HCT116 (cell line): Measurements from ENCODE around the gene AGAP2. TPM values are rescaled to one million over a fixed set of nuclear protein-coding genes. Genes with fewer than 3 reads are reported as not detected.
A peak's percentile ranks its signal among the peaks of the same experiment; 100 is the strongest.

Experiments used
- ATAC-seq: fragments of 200-7000 bp; cut with Tn5 transposase; 2 replicates; pipeline ENCODE4 v1.9.1; 2020; ENCODE audit warnings: mild to moderate bottlenecking, moderate library complexity
- BruUV-seq: library from RNA; stranded (reverse); fragments of 400-500 nt; replicated peaks from 2 replicates; lab custom pipeline; 2021; lab: Mats Ljungman, UMichigan
- CTCF ChIA-PET: fragments of 300-600 bp; sonication (Branson Sonifier 250); formaldehyde crosslinking; loops from one replicate; lab custom pipeline; 2021; ENCODE audit warnings: antibody characterized with exemption; lab: Charles Lee
- POLR2A ChIA-PET: fragments of 300-600, 350-600 bp; sonication (Branson Sonifier 250); formaldehyde crosslinking; loops from one replicate; lab custom pipeline; 2021; ENCODE audit warnings: antibody characterized with exemption; lab: Charles Lee
- RAD21 ChIA-PET, 2 experiments: fragments of 300-600 bp; sonication (Branson Sonifier 250); formaldehyde crosslinking; loops; one replicate each; lab custom pipeline; 2023; ENCODE audit warnings: low total read pairs in 2 of 2; ENCODE audit not compliant: uncharacterized antibody in 2 of 2, unreplicated experiment in 2 of 2, low non-redundant PET in 1 of 2; lab: Charles Lee
- DNase-seq: peaks from one replicate; pipeline ENCODE4 v3.0.0-alpha.2; 2010; ENCODE audit warnings: low read depth, low spot score
- H2AFZ ChIP-seq: fragments of 200-600 bp; shearing (Covaris generic), sonication (generic); 2 replicates; pipeline ENCODE4 v1.6.1; 2017; ENCODE audit warnings: low read depth, mixed run types, mixed read lengths, antibody characterized with exemption, low read length; ENCODE audit not compliant: poor library complexity, severe bottlenecking
- H3K27ac ChIP-seq: 2 replicates; pipeline ENCODE4 v1.5.1; 2012; ENCODE audit warnings: low read depth, low read length
- H3K27me3 ChIP-seq: fragments of 200-600 bp; sonication (generic); 2 replicates; pipeline ENCODE4 v1.6.1; 2016; ENCODE audit warnings: mixed run types, low read length, mixed read lengths; ENCODE audit not compliant: insufficient read depth
- H3K36me3 ChIP-seq, 2 experiments: fragments of 200-500 bp in 1 of 2; fragments of 200-600 bp in 1 of 2; sonication (Bioruptor generic) in 1 of 2; sonication (generic) in 1 of 2; 2 replicates each; pipeline versions ENCODE4 v1.5.1 to v1.6.1; 2014 to 2016; ENCODE audit warnings: low read length in 2 of 2, inconsistent platforms in 1 of 2, mixed read lengths in 1 of 2, mixed run types in 1 of 2; ENCODE audit not compliant: insufficient read depth in 2 of 2, control insufficient read depth in 1 of 2
- H3K4me1 ChIP-seq, 2 experiments: fragments of 200-600 bp in 1 of 2; sonication (generic) in 1 of 2; 2 replicates each; pipeline versions ENCODE4 v1.5.1 to v1.6.1; 2012 to 2017; ENCODE audit warnings: low read length in 2 of 2, inconsistent platforms in 1 of 2, mild to moderate bottlenecking in 1 of 2, mixed read lengths in 1 of 2, mixed run types in 1 of 2, moderate library complexity in 1 of 2; ENCODE audit not compliant: insufficient read depth in 2 of 2, control insufficient read depth in 1 of 2
- H3K4me2 ChIP-seq: fragments of 200-600 bp; sonication (generic); 2 replicates; pipeline ENCODE4 v1.6.1; 2017; ENCODE audit warnings: mixed run types, low read length, mixed read lengths
- H3K4me3 ChIP-seq, 2 experiments: fragments of 200-600 bp in 1 of 2; sonication (generic) in 1 of 2; replicated peaks in 1 of 2; 2 replicates each; pipeline ENCODE4 v1.5.1; 2011 to 2016; ENCODE audit warnings: low read length in 2 of 2, control low read depth in 1 of 2, low read depth in 1 of 2, mild to moderate bottlenecking in 1 of 2, mixed read lengths in 1 of 2, mixed run types in 1 of 2
- H3K79me2 ChIP-seq: fragments of 200-600 bp; sonication (generic); 2 replicates; pipeline ENCODE4 v1.6.1; 2017; ENCODE audit warnings: mild to moderate bottlenecking, mixed run types, low read length, moderate library complexity, mixed read lengths; ENCODE audit not compliant: insufficient read depth
- H3K9ac ChIP-seq: fragments of 200-600 bp; sonication (generic); 2 replicates; pipeline ENCODE4 v1.6.1; 2016; ENCODE audit warnings: low read length, mixed read lengths
- H3K9me2 ChIP-seq: fragments of 200-600 bp; sonication (generic), shearing (Covaris generic); 2 replicates; pipeline ENCODE4 v1.6.1; 2017; ENCODE audit warnings: mixed run types, mild to moderate bottlenecking, moderate library complexity; ENCODE audit not compliant: insufficient read depth
- H3K9me3 ChIP-seq, 2 experiments: fragments of 200-500 bp in 1 of 2; fragments of 200-600 bp in 1 of 2; sonication (Bioruptor generic) in 1 of 2; sonication (generic) in 1 of 2; 2 replicates each; pipeline ENCODE4 v1.6.1; 2014 to 2017; ENCODE audit warnings: low read length in 2 of 2, mixed read lengths in 2 of 2, inconsistent platforms in 1 of 2, low read depth in 1 of 2, mild to moderate bottlenecking in 1 of 2, mixed run types in 1 of 2, moderate library complexity in 1 of 2; ENCODE audit not compliant: control insufficient read depth in 1 of 2, insufficient read depth in 1 of 2
- H4K20me1 ChIP-seq: fragments of 200-600 bp; sonication (generic), shearing (Covaris generic); 2 replicates; pipeline ENCODE4 v1.6.1; 2017; ENCODE audit warnings: mixed run types, mild to moderate bottlenecking, moderate library complexity; ENCODE audit not compliant: insufficient read depth
- CBX3 ChIP-seq: IDR thresholded peaks from 2 replicates; pipeline ENCODE4 v1.6.1; 2012; ENCODE audit warnings: low read depth
- EZH2phosphoT487 ChIP-seq: fragments of 200-600 bp; IDR thresholded peaks from 2 replicates; pipeline ENCODE4 v1.6.1; 2018; ENCODE audit warnings: antibody characterized with exemption, borderline replicate concordance
- MAX ChIP-seq: IDR thresholded peaks from 2 replicates; pipeline ENCODE4 v1.6.1; 2012
- POLR2A ChIP-seq: IDR thresholded peaks from 2 replicates; pipeline ENCODE4 v1.7.0; 2011; ENCODE audit warnings: borderline replicate concordance; ENCODE audit not compliant: insufficient read depth, insufficient read length; ENCODE audit errors: extremely low read depth
- POLR2AphosphoS5 ChIP-seq: IDR thresholded peaks from 2 replicates; pipeline ENCODE4 v1.6.1; 2011; ENCODE audit warnings: mild to moderate bottlenecking, low read depth, low read length, moderate library complexity
- TCF7L2 ChIP-seq: IDR thresholded peaks from 2 replicates; pipeline ENCODE4 v1.7.0; 2011; ENCODE audit warnings: borderline replicate concordance, inconsistent platforms; ENCODE audit not compliant: insufficient read depth, insufficient read length; ENCODE audit errors: extremely low read depth
- intact Hi-C: fragments of 100-400 bp; cut with micrococcal nuclease; formaldehyde crosslinking; loops from 2 replicates; pipeline ENCODE4 v1.10.0; 2022
- total RNA-seq: library from RNA; stranded (reverse); gene quantifications from one replicate; pipeline ENCODE4 v1.2.1, GENCODE V29; 2021; ENCODE audit not compliant: unreplicated experiment
- TF ChIP-seq, protein P1 (sequence below), 3 experiments: fragments of 200-600 bp in 1 of 3; sonication (generic) in 1 of 3; IDR thresholded peaks in 2 of 3; conservative IDR thresholded peaks in 1 of 3; 2 replicates each; pipeline ENCODE4 v1.5.1; 2012 to 2017; ENCODE audit warnings: low read depth in 2 of 3, low read length in 2 of 3, antibody characterized with exemption in 1 of 3, borderline replicate concordance in 1 of 3, control low read depth in 1 of 3, mild to moderate bottlenecking in 1 of 3, mixed read lengths in 1 of 3, mixed run types in 1 of 3, moderate library complexity in 1 of 3; ENCODE audit not compliant: insufficient read depth in 1 of 3

The AGAP2 gene
- total RNA-seq, 1 experiment from 2014 or later, result 15.8 TPM

GRCh38 chr12:57755194-57755453, 16.6 kb upstream of the AGAP2 start:
- ATAC-seq, result no peak
- peaks cover 21% of the 10 kb centered on the region for H3K79me2 ChIP-seq
- peaks cover 20 to 46% of the 10 kb centered on the region in 2 experiments for H3K4me1 ChIP-seq
- BruUV-seq, result no TSS peak
- intact Hi-C loops, result no loop called here
- peak overlapping the region; percentile 93 for H3K4me2 ChIP-seq
- no peaks in the 10 kb centered on the region for H3K9me3 ChIP-seq
- POLR2A ChIA-PET, result no interaction called here
- H3K9me2 ChIP-seq, result no peaks in the 10 kb centered on the region
- no peak for TF ChIP-seq EZH2phosphoT487
- TF ChIP-seq CBX3, result no peak
- TF ChIP-seq, protein P1, sequence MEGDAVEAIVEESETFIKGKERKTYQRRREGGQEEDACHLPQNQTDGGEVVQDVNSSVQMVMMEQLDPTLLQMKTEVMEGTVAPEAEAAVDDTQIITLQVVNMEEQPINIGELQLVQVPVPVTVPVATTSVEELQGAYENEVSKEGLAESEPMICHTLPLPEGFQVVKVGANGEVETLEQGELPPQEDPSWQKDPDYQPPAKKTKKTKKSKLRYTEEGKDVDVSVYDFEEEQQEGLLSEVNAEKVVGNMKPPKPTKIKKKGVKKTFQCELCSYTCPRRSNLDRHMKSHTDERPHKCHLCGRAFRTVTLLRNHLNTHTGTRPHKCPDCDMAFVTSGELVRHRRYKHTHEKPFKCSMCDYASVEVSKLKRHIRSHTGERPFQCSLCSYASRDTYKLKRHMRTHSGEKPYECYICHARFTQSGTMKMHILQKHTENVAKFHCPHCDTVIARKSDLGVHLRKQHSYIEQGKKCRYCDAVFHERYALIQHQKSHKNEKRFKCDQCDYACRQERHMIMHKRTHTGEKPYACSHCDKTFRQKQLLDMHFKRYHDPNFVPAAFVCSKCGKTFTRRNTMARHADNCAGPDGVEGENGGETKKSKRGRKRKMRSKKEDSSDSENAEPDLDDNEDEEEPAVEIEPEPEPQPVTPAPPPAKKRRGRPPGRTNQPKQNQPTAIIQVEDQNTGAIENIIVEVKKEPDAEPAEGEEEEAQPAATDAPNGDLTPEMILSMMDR (IDR thresholded peaks at IDR 0.05 in 2 of 3, conservative IDR thresholded peaks at IDR 0.05 in 1 of 3; ENCODE audit: borderline replicate concordance in 1 of 3, insufficient read depth in 1 of 3, low read depth in 2 of 3, low read length in 2 of 3), result no peak
- TF ChIP-seq, all 23 proteins: peak for 0
- H3K27me3 ChIP-seq, result no peaks in the 10 kb centered on the region
- H3K36me3 ChIP-seq, result peaks cover 5 to 11% of the 10 kb centered on the region in 2 experiments; a peak in 2 of 4 replicates
- RAD21 ChIA-PET, result no interaction called here
- H4K20me1 ChIP-seq, result no peaks in the 10 kb centered on the region
- no peak for DNase-seq
- peak overlapping the region; percentile 48; the same call in 1 of the 2 replicates for H3K9ac ChIP-seq
- no peak overlapping the region for H2AFZ ChIP-seq
- peak overlapping the region; percentile 59 to 64 for H3K4me3 ChIP-seq
- CTCF ChIA-PET, result interaction anchor here (2.3 kb wide), 1 partner anchor 11 kb away, joined by 51 read pairs; the partner anchor contains the start of gene CYP27B1
- H3K27ac ChIP-seq, result no peak overlapping the region; the same call in 1 of the 2 replicates

- H4K20me1 ChIP-seq, result no peaks in the 10 kb centered on the region
- H3K27me3 ChIP-seq, result no peaks in the 10 kb centered on the region
- no peaks in the 10 kb centered on the region for H3K9me2 ChIP-seq
- RAD21 ChIA-PET, result no interaction called here
- peaks cover 20 to 46% of the 10 kb centered on the region in 2 experiments for H3K4me1 ChIP-seq
- CTCF ChIA-PET, result interaction anchor here (0.8 kb wide), 1 partner anchor 10 kb away, joined by 3 read pairs; the partner anchor contains the start of gene TSPAN31
- intact Hi-C loops, result no loop called here
- DNase-seq (no peak), ATAC-seq (peak; percentile 66)
- peak within 1 kb of the TSS; percentile 59 to 64 for H3K4me3 ChIP-seq
- peak within 1 kb of the TSS; percentile 58; the same call in 1 of the 2 replicates for H3K27ac ChIP-seq
- no peaks in the 10 kb centered on the region for H3K9me3 ChIP-seq
- TF ChIP-seq POLR2A, result no peak
- no peak for TF ChIP-seq TCF7L2
- no peak for TF ChIP-seq MAX
- peak; percentile 53; the same call in 1 of the 2 replicates for TF ChIP-seq POLR2AphosphoS5
- peak within 1 kb of the TSS; percentile 93 for H3K4me2 ChIP-seq
- POLR2A ChIA-PET, result interaction anchor here (1.2 kb wide), 1 partner anchor 12 kb away, joined by 4 read pairs; the partner anchor contains the start of gene CYP27B1
- BruUV-seq, result no TSS peak
- H3K79me2 ChIP-seq, result peaks cover 25% of the 10 kb centered on the region
- H3K9ac ChIP-seq, result peak within 1 kb of the TSS; percentile 48
- H3K36me3 ChIP-seq, result peaks cover 6 to 12% of the 10 kb centered on the region in 2 experiments; a peak in 2 of 4 replicates
- H2AFZ ChIP-seq, result peak within 1 kb of the TSS; percentile 29
Observed at GRCh38 chr12:57754411-57755193, 16.1 kb upstream of the AGAP2 start, which contains the start of gene MARCHF9. MARCHF9 (plus strand) TSS chr12:57755103; CDS start chr12:57755529, 426 bp downstream.
